Osteoblast (primary cell): ENCODE results near the gene GRAMD1A. TPM values are rescaled to one million over a fixed set of nuclear protein-coding genes. Genes with fewer than 3 reads are reported as not detected.
A peak's percentile ranks its signal among the peaks of the same experiment; 100 is the strongest.

Source experiments
- DNase-seq: peaks from one replicate; pipeline ENCODE4 v3.0.0; 2011; ENCODE audit warnings: low spot score, mixed read lengths; ENCODE audit not compliant: insufficient read length; ENCODE audit errors: missing footprints
- H2AFZ ChIP-seq: 2 replicates; pipeline ENCODE4 v1.6.0; 2011; ENCODE audit warnings: mild to moderate bottlenecking, low read length
- H3K27ac ChIP-seq: 2 replicates; pipeline ENCODE4 v1.5.1; 2011; ENCODE audit warnings: mild to moderate bottlenecking, low read depth, low read length, moderate library complexity
- H3K27me3 ChIP-seq: 2 replicates; pipeline ENCODE4 v1.6.0; 2012; ENCODE audit warnings: mild to moderate bottlenecking, control low read depth, inconsistent platforms, low read length, moderate library complexity; ENCODE audit not compliant: insufficient read depth
- H3K36me3 ChIP-seq: 2 replicates; pipeline ENCODE4 v1.5.1; 2011; ENCODE audit warnings: mild to moderate bottlenecking, low read length, control low read depth, moderate library complexity; ENCODE audit not compliant: insufficient read depth
- H3K4me1 ChIP-seq: 2 replicates; pipeline ENCODE4 v1.5.1; 2011; ENCODE audit warnings: mild to moderate bottlenecking, low read length, control low read depth, moderate library complexity; ENCODE audit not compliant: insufficient read depth
- H3K4me2 ChIP-seq: 2 replicates; pipeline ENCODE4 v1.6.0; 2011; ENCODE audit warnings: mild to moderate bottlenecking, low read length; ENCODE audit not compliant: insufficient read depth
- H3K4me3 ChIP-seq: fragments of 200-600 bp; sonication (generic); 3 replicates; pipeline ENCODE4 v1.5.1; 2012; ENCODE audit warnings: mild to moderate bottlenecking, low read length, inconsistent platforms; ENCODE audit not compliant: insufficient read depth
- H3K79me2 ChIP-seq: 2 replicates; pipeline ENCODE4 v1.6.0; 2012; ENCODE audit warnings: mild to moderate bottlenecking, low read length, control low read depth, inconsistent platforms; ENCODE audit not compliant: insufficient read depth
- H3K9me3 ChIP-seq: 2 replicates; pipeline ENCODE4 v1.5.1; 2011; ENCODE audit warnings: low read depth, low read length, control low read depth
- H4K20me1 ChIP-seq: 2 replicates; pipeline ENCODE4 v1.6.0; 2012; ENCODE audit warnings: mild to moderate bottlenecking, low read length, control low read depth; ENCODE audit not compliant: insufficient read depth
- total RNA-seq: library from RNA; depleted of rRNA; stranded (reverse); fragments of >200 nt; gene quantifications from 2 replicates; pipeline ENCODE4 v1.2.3, GENCODE V29; 2012
- TF ChIP-seq, protein P1 (sequence below): IDR thresholded peaks from 2 replicates; pipeline ENCODE4 v1.5.1; 2011; ENCODE audit warnings: mild to moderate bottlenecking, low read depth, low read length, moderate library complexity; ENCODE audit errors: extremely low read depth

Gene GRAMD1A
- total RNA-seq, 1 donor, result 29.7 TPM

DNA sequence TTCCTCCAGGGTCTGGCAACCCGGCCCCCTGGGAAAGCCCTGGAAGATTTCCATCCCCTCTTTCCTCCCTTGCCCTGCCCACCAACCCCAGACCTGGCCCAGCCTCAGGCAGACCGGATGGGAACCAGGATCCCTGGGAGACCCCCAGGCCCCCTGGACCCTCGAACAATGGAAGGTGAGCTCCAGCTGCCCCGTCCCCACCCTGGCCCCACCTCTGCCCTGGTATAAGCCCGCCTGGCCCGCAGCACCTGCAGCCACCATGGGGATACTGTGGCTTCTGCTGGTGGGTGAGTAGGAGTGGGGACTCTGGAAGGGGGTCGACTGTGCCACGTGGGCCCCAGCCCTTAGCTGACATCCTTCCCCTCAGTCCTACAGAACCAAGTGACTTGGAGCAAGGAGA is 73.8 kb downstream of the GRAMD1A start:
- Histone ChIP-seq H3K9me3 (peaks cover 3% of the 10 kb centered on the region), H3K27ac (no peak overlapping the region), H3K4me3 (no peak overlapping the region), H2AFZ (no peak overlapping the region), H3K4me2 (no peak overlapping the region), H3K4me1 (no peaks in the 10 kb centered on the region), H3K79me2 (no peaks in the 10 kb centered on the region), H4K20me1 (no peaks in the 10 kb centered on the region), H3K27me3 (no peaks in the 10 kb centered on the region), H3K36me3 (no peaks in the 10 kb centered on the region)
- TF ChIP-seq, protein P1, sequence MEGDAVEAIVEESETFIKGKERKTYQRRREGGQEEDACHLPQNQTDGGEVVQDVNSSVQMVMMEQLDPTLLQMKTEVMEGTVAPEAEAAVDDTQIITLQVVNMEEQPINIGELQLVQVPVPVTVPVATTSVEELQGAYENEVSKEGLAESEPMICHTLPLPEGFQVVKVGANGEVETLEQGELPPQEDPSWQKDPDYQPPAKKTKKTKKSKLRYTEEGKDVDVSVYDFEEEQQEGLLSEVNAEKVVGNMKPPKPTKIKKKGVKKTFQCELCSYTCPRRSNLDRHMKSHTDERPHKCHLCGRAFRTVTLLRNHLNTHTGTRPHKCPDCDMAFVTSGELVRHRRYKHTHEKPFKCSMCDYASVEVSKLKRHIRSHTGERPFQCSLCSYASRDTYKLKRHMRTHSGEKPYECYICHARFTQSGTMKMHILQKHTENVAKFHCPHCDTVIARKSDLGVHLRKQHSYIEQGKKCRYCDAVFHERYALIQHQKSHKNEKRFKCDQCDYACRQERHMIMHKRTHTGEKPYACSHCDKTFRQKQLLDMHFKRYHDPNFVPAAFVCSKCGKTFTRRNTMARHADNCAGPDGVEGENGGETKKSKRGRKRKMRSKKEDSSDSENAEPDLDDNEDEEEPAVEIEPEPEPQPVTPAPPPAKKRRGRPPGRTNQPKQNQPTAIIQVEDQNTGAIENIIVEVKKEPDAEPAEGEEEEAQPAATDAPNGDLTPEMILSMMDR, result no peak
- no peak for DNase-seq

DNA sequence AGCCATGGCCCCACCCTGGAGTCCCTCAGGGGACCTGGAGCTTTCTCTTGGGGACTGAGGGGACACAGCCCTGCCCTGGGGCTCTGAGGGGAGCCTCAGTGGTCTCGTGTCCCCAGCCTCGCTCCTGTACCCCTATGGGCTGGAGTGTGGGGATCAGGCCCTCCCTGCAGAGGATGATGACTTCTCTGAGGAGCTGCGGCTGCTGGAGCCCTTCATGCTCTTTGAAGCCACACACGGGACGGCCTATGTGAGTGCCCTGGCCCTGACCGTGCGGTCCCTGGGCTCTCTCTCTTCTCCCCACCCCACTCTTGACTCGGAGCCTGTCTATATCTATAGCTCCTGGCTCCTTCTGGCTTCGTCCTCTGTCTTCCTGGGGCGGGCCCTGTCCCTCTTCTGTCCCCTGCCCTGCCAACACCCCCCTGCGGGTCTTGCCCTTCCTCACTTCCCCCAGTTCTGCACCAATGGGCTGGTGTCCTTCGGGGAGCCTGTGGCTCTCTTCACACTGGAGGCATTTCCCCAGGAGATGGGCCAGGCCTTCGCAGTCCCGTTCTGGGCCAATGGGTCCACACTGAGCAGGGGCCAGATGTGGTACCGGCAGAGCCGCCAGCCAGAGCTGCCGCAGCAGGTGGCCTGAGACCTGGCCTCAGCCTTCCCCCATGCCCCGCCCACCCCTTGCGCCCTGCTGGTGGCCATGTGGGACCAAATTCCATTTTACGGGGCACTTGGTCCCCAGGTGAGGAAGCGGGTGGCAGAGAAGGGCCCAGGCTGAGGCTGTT is 74.5 kb downstream of the GRAMD1A start:
- peaks cover 3% of the 10 kb centered on the region for H3K9me3 ChIP-seq
- H2AFZ ChIP-seq, result no peak overlapping the region
- H3K79me2 ChIP-seq, result no peaks in the 10 kb centered on the region
- no peak overlapping the region for H3K27ac ChIP-seq
- TF ChIP-seq, protein P1, result no peak
- no peak overlapping the region for H3K4me3 ChIP-seq
- H3K4me1 ChIP-seq, result no peaks in the 10 kb centered on the region
- H4K20me1 ChIP-seq, result no peaks in the 10 kb centered on the region
- no peaks in the 10 kb centered on the region for H3K36me3 ChIP-seq
- peak; percentile 65 for DNase-seq
- H3K27me3 ChIP-seq, result no peaks in the 10 kb centered on the region
- no peak overlapping the region for H3K4me2 ChIP-seq

DNA sequence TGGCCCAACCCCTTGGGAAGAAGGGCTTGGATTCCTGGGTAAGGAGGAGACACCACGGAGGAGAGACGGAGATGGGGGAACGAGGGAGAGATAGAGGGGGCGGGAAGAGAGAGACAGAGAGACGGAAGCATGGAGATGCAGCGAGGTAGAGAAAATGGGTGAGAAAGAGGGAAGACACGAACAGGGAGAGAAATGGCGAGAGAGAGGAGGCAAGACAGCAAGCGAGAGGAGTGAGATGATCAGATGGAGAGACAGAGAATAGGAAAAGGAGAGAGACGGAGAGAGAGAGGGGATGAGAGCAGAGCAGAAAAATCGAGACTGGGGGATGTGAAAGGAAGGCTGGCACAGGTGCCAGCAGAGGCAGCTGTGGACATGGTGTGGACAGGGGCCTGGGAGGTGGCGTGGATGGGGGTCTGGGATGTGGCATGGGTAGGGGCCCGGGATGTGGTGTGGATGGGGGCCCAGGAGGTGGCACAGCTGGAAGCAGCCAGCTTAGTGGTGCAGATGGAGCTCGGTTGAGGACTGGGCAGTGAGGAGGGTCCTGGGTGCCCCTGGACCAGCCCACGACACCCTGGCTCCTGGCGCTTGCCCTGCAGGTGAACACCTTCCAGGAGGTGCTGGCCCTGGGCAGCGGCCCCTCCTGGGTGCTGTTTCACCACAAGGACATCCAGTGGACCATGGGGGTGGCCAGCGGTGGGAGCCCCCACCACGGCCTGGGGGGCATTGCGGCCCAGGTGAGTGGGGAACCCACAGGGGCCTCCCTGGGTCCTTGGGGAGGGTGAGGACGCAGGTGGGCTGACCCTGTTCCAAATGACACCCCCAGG is 75.3 kb downstream of the GRAMD1A start:
- Histone ChIP-seq H4K20me1 (no peaks in the 10 kb centered on the region), H3K27me3 (no peaks in the 10 kb centered on the region), H3K9me3 (peaks cover 2% of the 10 kb centered on the region), H3K36me3 (no peaks in the 10 kb centered on the region), H3K4me1 (no peaks in the 10 kb centered on the region), H3K4me2 (no peak overlapping the region), H3K27ac (no peak overlapping the region), H3K79me2 (no peaks in the 10 kb centered on the region), H3K4me3 (no peak overlapping the region), H2AFZ (no peak overlapping the region)
- DNase-seq, result peak; percentile 62
- TF ChIP-seq, protein P1, result no peak

DNA sequence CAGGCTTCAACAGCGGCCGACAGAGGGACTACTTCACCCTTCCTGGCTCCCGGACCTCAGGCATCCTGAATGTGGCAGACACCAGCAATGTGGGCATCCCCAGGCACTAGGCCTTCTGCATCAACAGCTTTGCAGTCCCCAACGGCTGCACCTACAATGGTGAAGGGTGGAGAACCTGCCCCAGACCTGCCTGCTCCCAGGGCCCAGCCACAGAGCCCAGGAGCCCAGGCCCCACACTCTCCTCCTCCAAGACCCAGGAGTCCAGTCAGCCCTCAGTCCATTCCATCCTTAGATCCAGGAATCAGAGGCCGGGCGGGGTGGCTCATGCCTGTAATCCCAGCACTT is 75.9 kb downstream of the GRAMD1A start:
- H2AFZ ChIP-seq, result no peak overlapping the region
- no peaks in the 10 kb centered on the region for H3K4me1 ChIP-seq
- H3K79me2 ChIP-seq, result no peaks in the 10 kb centered on the region
- TF ChIP-seq, protein P1, result no peak
- no peaks in the 10 kb centered on the region for H3K27me3 ChIP-seq
- no peak overlapping the region for H3K27ac ChIP-seq
- H3K4me3 ChIP-seq, result no peak overlapping the region
- no peaks in the 10 kb centered on the region for H3K9me3 ChIP-seq
- no peak overlapping the region for H3K4me2 ChIP-seq
- H3K36me3 ChIP-seq, result no peaks in the 10 kb centered on the region
- no peaks in the 10 kb centered on the region for H4K20me1 ChIP-seq
- DNase-seq, result peak; percentile 62
